ENCODE results near the gene OR6N2.

Gene OR6N2

DNA sequence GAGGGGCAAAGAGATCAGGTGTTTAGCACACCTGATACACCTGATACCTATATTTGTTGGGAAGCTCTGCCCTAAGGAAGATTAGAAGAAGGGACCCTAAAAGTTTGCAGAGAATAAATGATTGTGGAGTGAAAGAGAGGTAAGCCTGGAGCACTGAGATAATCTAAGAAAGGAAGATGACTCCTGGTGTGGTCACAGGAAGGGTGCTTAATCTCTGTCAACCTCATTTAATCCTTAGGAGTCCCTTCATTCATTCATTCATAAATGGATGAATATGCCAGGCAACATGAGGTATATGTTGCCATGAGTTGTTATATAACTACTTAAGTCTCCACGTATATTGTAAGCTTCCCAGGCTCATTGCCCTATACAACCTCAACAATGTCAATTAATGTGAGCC is 34.0 kb upstream of the OR6N2 start:
- DNase-seq (ENCODE audit: low read depth, low spot score), result no peak
- H3K4me3 ChIP-seq (ENCODE audit: low read depth, low read length), result no peak overlapping the region
- in situ Hi-C loops (cut with HindIII; ENCODE audit: low sequenced_read_pairs), result no loop called here
- TF ChIP-seq, protein P1, sequence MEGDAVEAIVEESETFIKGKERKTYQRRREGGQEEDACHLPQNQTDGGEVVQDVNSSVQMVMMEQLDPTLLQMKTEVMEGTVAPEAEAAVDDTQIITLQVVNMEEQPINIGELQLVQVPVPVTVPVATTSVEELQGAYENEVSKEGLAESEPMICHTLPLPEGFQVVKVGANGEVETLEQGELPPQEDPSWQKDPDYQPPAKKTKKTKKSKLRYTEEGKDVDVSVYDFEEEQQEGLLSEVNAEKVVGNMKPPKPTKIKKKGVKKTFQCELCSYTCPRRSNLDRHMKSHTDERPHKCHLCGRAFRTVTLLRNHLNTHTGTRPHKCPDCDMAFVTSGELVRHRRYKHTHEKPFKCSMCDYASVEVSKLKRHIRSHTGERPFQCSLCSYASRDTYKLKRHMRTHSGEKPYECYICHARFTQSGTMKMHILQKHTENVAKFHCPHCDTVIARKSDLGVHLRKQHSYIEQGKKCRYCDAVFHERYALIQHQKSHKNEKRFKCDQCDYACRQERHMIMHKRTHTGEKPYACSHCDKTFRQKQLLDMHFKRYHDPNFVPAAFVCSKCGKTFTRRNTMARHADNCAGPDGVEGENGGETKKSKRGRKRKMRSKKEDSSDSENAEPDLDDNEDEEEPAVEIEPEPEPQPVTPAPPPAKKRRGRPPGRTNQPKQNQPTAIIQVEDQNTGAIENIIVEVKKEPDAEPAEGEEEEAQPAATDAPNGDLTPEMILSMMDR (IDR thresholded peaks at IDR 0.05; ENCODE audit: low read depth, low read length), result no peak

DNA sequence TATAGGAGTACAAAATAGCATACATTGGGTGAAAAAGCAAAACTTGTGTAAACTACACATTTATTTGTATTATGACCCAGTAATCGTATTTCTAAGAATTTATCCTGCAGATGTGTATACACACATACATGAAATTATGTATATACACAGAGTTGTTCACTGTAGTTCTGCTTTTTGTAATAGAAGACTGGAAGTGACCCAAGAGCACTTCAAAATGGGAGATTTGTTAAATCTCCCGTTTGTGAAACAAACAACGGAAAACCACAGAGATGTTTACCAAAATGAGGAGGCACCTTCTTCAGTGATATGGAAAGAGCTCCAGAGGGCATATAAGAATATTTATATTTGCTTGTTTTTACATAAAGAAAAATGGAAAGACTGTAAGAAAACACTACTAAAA is 32.2 kb upstream of the OR6N2 start:
- no peak overlapping the region for H3K4me3 ChIP-seq (ENCODE audit: low read depth, low read length)
- in situ Hi-C loops (cut with HindIII; ENCODE audit: low sequenced_read_pairs), result no loop called here
- no peak for DNase-seq (ENCODE audit: low read depth, low spot score)
- TF ChIP-seq, protein P1 (IDR thresholded peaks at IDR 0.05; ENCODE audit: low read depth, low read length), result no peak

DNA sequence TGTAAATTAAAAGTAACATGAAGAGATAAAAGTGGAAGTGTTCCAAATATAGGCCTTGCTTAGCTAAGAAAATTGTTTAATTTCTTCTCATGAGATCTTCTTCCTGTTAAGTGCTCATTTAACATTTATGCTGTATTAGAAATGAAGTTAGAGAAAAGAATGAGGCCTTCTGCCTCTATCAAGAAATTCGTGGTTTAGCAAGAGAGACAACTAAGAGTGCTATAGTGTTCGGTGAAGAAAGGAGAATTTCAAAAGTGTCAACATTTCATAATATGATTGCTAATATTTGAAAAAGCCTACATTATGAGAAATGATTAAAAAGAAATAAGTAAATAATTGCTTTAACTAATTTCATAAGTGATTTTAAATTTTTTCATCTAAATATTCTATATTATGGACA is 31.3 kb upstream of the OR6N2 start:
- no peak overlapping the region for H3K4me3 ChIP-seq (ENCODE audit: low read depth, low read length)

DNA sequence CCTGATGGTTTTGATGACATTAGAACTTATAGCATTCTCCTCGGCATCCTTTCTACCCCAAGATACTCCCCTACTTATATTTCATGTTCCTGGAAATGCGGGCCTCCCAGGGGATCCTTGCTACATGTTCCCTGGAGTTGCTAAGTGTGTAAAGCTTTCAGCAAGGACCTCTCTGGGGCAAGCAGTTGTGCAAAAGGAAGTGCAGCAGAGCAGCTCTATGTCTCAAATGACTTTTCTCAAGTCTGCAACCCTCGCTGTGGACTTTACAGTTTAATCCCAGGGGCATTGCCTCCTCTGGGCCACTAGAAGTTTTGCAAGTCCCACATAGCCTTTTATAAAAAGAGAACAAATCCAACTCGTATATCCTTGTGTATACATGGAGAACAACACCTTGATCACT is 29.3 kb upstream of the OR6N2 start:
- DNase-seq (ENCODE audit: low read depth, low spot score), result no peak
- H3K4me3 ChIP-seq (ENCODE audit: low read depth, low read length), result no peak overlapping the region
- in situ Hi-C loops (cut with HindIII; ENCODE audit: low sequenced_read_pairs), result no loop called here
- TF ChIP-seq, protein P1 (IDR thresholded peaks at IDR 0.05; ENCODE audit: low read depth, low read length), result no peak

More for the DNA sequence above, 31.3 kb upstream of the OR6N2 start:
- TF ChIP-seq, protein P1 (IDR thresholded peaks at IDR 0.05; ENCODE audit: low read depth, low read length), result no peak
- no peak for DNase-seq (ENCODE audit: low read depth, low spot score)
- in situ Hi-C loops (cut with HindIII; ENCODE audit: low sequenced_read_pairs), result no loop called here

DNA sequence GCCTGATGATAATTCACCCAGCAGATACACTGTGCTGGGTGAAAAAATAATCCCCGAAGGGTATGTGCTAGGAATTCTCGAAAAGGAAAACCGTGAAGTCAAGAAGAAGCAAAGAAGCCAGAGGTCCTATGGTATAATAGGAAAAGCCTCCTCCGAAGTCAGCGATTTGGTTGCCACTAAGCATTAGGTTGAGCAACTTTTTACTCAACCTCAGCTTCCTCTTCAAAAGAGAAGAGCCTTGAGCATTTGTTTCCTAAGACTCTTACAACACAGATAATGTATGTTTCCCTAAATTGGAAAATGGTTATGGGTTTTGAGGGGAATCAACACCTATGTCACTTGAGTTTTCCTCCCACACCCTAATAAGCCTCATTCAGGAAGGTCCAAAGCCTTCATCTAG is 28.9 kb upstream of the OR6N2 start:
- in situ Hi-C loops (cut with HindIII; ENCODE audit: low sequenced_read_pairs), result no loop called here
- TF ChIP-seq, protein P1 (IDR thresholded peaks at IDR 0.05; ENCODE audit: low read depth, low read length), result no peak
- no peak overlapping the region for H3K4me3 ChIP-seq (ENCODE audit: low read depth, low read length)
- no peak for DNase-seq (ENCODE audit: low read depth, low spot score)

DNA sequence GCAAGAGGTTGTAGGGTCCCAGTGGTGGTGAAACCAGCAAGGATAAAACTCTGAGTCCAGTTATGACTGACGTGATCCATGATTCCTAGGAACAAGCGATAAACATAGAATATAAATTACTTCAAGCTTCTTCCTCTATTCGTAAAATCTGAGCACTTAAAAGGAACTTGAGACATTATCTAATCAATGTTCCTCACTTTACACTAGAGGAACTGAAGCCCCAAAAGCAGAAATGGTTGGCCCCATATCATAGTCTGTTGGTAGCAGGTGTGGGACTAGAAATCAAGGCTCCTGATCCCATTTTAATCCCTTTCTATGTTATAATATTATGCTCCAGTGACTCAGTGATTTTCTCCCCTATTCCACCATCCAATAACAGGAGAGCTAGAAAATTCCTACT is 28.3 kb upstream of the OR6N2 start:
- no peak overlapping the region for H3K4me3 ChIP-seq (ENCODE audit: low read depth, low read length)
- in situ Hi-C loops (cut with HindIII; ENCODE audit: low sequenced_read_pairs), result no loop called here
- TF ChIP-seq, protein P1 (IDR thresholded peaks at IDR 0.05; ENCODE audit: low read depth, low read length), result no peak
- DNase-seq (ENCODE audit: low read depth, low spot score), result no peak

Measured in astrocyte of the spinal cord (primary cell).